ENCODE results near the gene MC1R. TPM values are rescaled to one million over a fixed set of nuclear protein-coding genes. Genes with fewer than 3 reads are reported as not detected.

MC1R gene
- total and polyA plus RNA-seq, 4 experiments from 2014 or later, result 0.22 to 13.5 (median 12.6) TPM; not detected in 1

DNA sequence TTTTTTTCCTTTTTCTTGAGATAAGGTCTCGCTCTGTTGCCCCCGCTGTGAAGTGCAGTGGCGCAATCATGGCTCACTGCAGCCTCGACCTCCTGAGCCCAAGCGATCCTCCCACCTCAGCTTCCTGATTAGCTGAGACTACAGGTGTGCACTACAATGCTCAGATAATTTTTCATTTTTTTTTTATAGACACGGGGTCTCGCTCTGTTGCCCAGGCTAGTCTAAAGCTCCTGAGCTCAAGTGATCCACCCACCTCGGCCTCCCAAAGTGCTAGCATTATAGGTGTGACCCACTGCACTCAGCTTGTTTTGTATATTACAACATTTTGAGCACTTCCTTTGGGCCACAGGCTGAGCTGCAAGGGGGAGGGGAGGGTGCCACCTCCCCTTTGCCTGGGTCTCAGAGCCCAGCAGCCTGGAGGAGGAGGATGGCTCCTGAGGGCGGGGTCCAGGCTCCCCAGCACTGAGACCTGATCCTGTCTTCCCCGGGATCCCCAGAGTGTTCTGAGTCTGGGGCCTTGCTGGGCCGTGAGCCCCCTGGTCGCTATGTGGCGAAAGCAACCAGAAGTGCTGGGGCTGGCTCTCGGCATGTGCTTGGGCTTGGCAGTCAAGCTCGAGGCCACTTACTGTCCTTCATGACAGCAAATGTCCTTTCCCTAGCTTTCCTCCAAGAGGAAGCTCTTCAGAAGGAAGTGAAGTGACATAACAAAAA lies 38.0 kb downstream of the MC1R start:
- ChIA-PET POLR2A (ENCODE audit: partially characterized antibody) (no interaction called here), CTCF (ENCODE audit: partially characterized antibody) (no interaction called here)
- H3K27me3 Mint-ChIP-seq, result no peaks in the 10 kb centered on the region
- Histone ChIP-seq H3K4me1 (ENCODE audit: insufficient read depth, low read length) (no peaks in the 10 kb centered on the region), H3K27ac (ENCODE audit: low read depth, low read length) (no peak overlapping the region), H3K27me3 (ENCODE audit: insufficient read depth, low read length) (no peaks in the 10 kb centered on the region), H3K4me3 (ENCODE audit: low read length in 2 of 2) (no peak overlapping the region), H3K9me3 (ENCODE audit: control insufficient read depth in 1 of 2, low read length in 2 of 2) (no peaks in the 10 kb centered on the region), H3K36me3 (ENCODE audit: insufficient read depth, low read length) (no peaks in the 10 kb centered on the region)
- H3K9me3 Mint-ChIP-seq, result no peaks in the 10 kb centered on the region
- no peak overlapping the region for H3K4me3 Mint-ChIP-seq
- no peak overlapping the region for H3K27ac Mint-ChIP-seq
- intact Hi-C loops (cut with micrococcal nuclease), result no loop called here
- peaks cover 9 to 34% of the 10 kb centered on the region in 2 donors for H3K36me3 Mint-ChIP-seq
- H3K4me1 Mint-ChIP-seq, result peaks cover 0 to 1% (median under 1%) of the 10 kb centered on the region in 4 donors
- no peak for DNase-seq

GRCh38 chr16:89957216-89957785 lies 38.6 kb downstream of the MC1R start:
- ChIA-PET CTCF (ENCODE audit: partially characterized antibody) (no interaction called here), POLR2A (ENCODE audit: partially characterized antibody) (no interaction called here)
- Mint-ChIP-seq H3K27ac (no peak overlapping the region), H3K36me3 (peaks cover 9 to 34% of the 10 kb centered on the region in 2 donors), H3K9me3 (no peaks in the 10 kb centered on the region), H3K4me1 (peaks cover 0 to 1% (median 0%) of the 10 kb centered on the region in 4 donors), H3K27me3 (no peaks in the 10 kb centered on the region), H3K4me3 (no peak overlapping the region)
- H3K27ac ChIP-seq (ENCODE audit: low read depth, low read length), result no peak overlapping the region
- no peaks in the 10 kb centered on the region for H3K27me3 ChIP-seq (ENCODE audit: insufficient read depth, low read length)
- no peaks in the 10 kb centered on the region for H3K36me3 ChIP-seq (ENCODE audit: insufficient read depth, low read length)
- H3K4me3 ChIP-seq (ENCODE audit: low read length in 2 of 2), result no peak overlapping the region
- H3K4me1 ChIP-seq (ENCODE audit: insufficient read depth, low read length), result no peaks in the 10 kb centered on the region
- intact Hi-C loops (cut with micrococcal nuclease), result no loop called here
- DNase-seq, result no peak
- no peaks in the 10 kb centered on the region for H3K9me3 ChIP-seq (ENCODE audit: control insufficient read depth in 1 of 2, low read length in 2 of 2)

- Histone ChIP-seq H3K36me3 (ENCODE audit: insufficient read depth, low read length) (no peaks in the 10 kb centered on the region), H3K9me3 (ENCODE audit: control insufficient read depth in 1 of 2, low read length in 2 of 2) (no peaks in the 10 kb centered on the region), H3K27ac (ENCODE audit: low read depth, low read length) (no peak overlapping the region), H3K4me3 (ENCODE audit: low read length in 2 of 2) (no peak overlapping the region), H3K27me3 (ENCODE audit: insufficient read depth, low read length) (no peaks in the 10 kb centered on the region), H3K4me1 (ENCODE audit: insufficient read depth, low read length) (no peaks in the 10 kb centered on the region)
- intact Hi-C loops (cut with micrococcal nuclease), result no loop called here
- DNase-seq, result no peak
- Mint-ChIP-seq H3K9me3 (no peaks in the 10 kb centered on the region), H3K27ac (no peak overlapping the region), H3K4me1 (peaks cover 0 to 1% (median 0%) of the 10 kb centered on the region in 4 donors), H3K27me3 (no peaks in the 10 kb centered on the region), H3K36me3 (peaks cover 9 to 33% of the 10 kb centered on the region in 2 donors), H3K4me3 (no peak overlapping the region)
- ChIA-PET CTCF (ENCODE audit: partially characterized antibody) (no interaction called here), POLR2A (ENCODE audit: partially characterized antibody) (no interaction called here)
These were observed 39.4 kb downstream of the MC1R start for GRCh38 chr16:89958068-89958467.

GRCh38 chr16:89958596-89958995 lies 39.9 kb downstream of the MC1R start:
- H3K27ac Mint-ChIP-seq, result no peak overlapping the region
- H3K4me3 Mint-ChIP-seq, result no peak overlapping the region
- no peak for DNase-seq
- no peaks in the 10 kb centered on the region for H3K27me3 Mint-ChIP-seq
- H3K9me3 Mint-ChIP-seq, result no peaks in the 10 kb centered on the region
- H3K27me3 ChIP-seq (ENCODE audit: insufficient read depth, low read length), result no peaks in the 10 kb centered on the region
- ChIA-PET CTCF (ENCODE audit: partially characterized antibody) (no interaction called here), POLR2A (ENCODE audit: partially characterized antibody) (no interaction called here)
- H3K4me1 ChIP-seq (ENCODE audit: insufficient read depth, low read length), result no peaks in the 10 kb centered on the region
- no peaks in the 10 kb centered on the region for H3K9me3 ChIP-seq (ENCODE audit: control insufficient read depth in 1 of 2, low read length in 2 of 2)
- H3K27ac ChIP-seq (ENCODE audit: low read depth, low read length), result no peak overlapping the region
- no peaks in the 10 kb centered on the region for H3K36me3 ChIP-seq (ENCODE audit: insufficient read depth, low read length)
- no peak overlapping the region for H3K4me3 ChIP-seq (ENCODE audit: low read length in 2 of 2)
- H3K4me1 Mint-ChIP-seq, result peaks cover 0 to 1% (median 0%) of the 10 kb centered on the region in 4 donors
- peaks cover 9 to 35% of the 10 kb centered on the region in 2 donors for H3K36me3 Mint-ChIP-seq
- intact Hi-C loops (cut with micrococcal nuclease), result no loop called here

DNA sequence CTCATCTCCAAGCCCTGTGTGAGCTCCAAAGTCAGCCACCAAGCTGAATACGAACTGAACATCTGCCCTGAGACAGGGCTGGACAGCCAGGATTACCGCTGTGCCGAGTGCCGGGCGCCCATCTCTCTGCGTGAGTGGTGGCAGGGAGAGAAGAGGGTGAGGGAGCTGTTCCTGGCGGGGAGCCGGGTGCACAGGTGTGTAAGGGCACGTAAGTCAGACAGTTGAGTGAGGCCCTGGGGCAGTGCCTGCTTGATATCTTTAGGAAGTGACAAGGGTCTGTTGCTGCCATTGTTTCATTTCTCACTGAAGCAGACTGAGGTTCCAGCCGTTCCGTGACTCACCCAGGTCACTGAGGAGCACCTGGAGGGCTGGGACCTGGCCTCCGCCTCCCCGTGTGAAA lies 42.3 kb downstream of the MC1R start:
- intact Hi-C loops (cut with micrococcal nuclease), result no loop called here
- Histone ChIP-seq H3K27ac (ENCODE audit: low read depth, low read length) (no peak overlapping the region), H3K27me3 (ENCODE audit: insufficient read depth, low read length) (no peaks in the 10 kb centered on the region), H3K9me3 (ENCODE audit: control insufficient read depth in 1 of 2, low read length in 2 of 2) (no peaks in the 10 kb centered on the region), H3K36me3 (ENCODE audit: insufficient read depth, low read length) (no peaks in the 10 kb centered on the region), H3K4me1 (ENCODE audit: insufficient read depth, low read length) (no peaks in the 10 kb centered on the region), H3K4me3 (ENCODE audit: low read length in 2 of 2) (no peak overlapping the region)
- Mint-ChIP-seq H3K36me3 (peaks cover 9 to 36% of the 10 kb centered on the region in 2 donors), H3K4me3 (no peak overlapping the region), H3K27ac (no peak overlapping the region), H3K9me3 (no peaks in the 10 kb centered on the region), H3K27me3 (no peaks in the 10 kb centered on the region), H3K4me1 (peaks cover 0 to 1% (median 0%) of the 10 kb centered on the region in 4 donors)
- ChIA-PET POLR2A (ENCODE audit: partially characterized antibody) (interaction anchor here (1.1 kb wide), 1 partner anchor 11 kb away, joined by 3 read pairs; no protein-coding TSS in a partner anchor), CTCF (ENCODE audit: partially characterized antibody) (no interaction called here)
- DNase-seq, result no peak

GRCh38 chr16:89961920-89962319 lies 43.3 kb downstream of the MC1R start:
- H3K4me3 ChIP-seq (ENCODE audit: low read length in 2 of 2), result no peak overlapping the region
- CTCF ChIA-PET (ENCODE audit: partially characterized antibody), result no interaction called here
- Mint-ChIP-seq H3K4me3 (no peak overlapping the region), H3K27ac (no peak overlapping the region), H3K9me3 (no peaks in the 10 kb centered on the region), H3K36me3 (peaks cover 9 to 34% of the 10 kb centered on the region in 2 donors), H3K27me3 (no peaks in the 10 kb centered on the region), H3K4me1 (peaks cover 0 to 1% (median 0%) of the 10 kb centered on the region in 4 donors)
- no peaks in the 10 kb centered on the region for H3K27me3 ChIP-seq (ENCODE audit: insufficient read depth, low read length)
- intact Hi-C loops (cut with micrococcal nuclease), result no loop called here
- H3K9me3 ChIP-seq (ENCODE audit: control insufficient read depth in 1 of 2, low read length in 2 of 2), result no peaks in the 10 kb centered on the region
- DNase-seq, result no peak
- no peak overlapping the region for H3K27ac ChIP-seq (ENCODE audit: low read depth, low read length)
- H3K4me1 ChIP-seq (ENCODE audit: insufficient read depth, low read length), result no peaks in the 10 kb centered on the region
- no peaks in the 10 kb centered on the region for H3K36me3 ChIP-seq (ENCODE audit: insufficient read depth, low read length)
- POLR2A ChIA-PET (ENCODE audit: partially characterized antibody), result no interaction called here

DNA sequence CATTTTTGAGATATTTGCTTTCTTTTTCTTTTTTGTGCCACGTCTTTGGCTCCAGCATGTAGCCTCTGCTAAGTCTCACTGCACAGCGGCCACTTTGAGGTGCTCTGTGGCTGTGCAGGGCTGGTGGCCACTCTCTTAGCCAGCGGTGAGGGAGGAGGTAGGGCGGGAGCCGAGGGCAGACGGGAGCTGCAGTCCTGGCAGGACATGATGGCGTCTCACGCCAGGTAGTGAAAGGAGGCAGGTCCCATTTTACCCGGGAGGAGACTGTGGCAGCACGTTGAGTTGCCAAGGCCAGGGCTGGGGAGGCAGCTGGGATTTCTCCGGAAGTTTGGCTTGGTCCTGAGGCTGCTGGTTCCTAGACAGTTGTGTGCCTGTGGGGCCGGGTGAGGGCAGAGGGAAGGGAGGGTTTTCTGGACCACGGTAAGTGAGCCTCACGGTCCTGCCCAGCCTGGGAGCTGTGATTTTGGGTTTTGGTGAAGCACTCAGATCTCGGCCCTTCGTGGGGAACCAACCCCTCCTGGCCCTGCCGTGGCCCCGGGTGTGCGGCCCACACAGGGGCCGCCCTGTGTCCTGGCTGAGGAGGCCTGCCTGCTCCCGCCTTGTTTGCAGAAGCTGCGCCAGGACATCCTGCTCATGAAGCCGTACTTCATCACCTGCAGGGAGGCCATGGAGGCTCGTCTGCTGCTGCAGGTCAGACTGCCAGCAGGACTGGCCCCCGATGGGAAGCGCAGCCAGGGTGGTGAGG lies 44.3 kb downstream of the MC1R start:
- no peak for DNase-seq
- H3K27ac Mint-ChIP-seq, result no peak overlapping the region
- Histone ChIP-seq H3K9me3 (ENCODE audit: control insufficient read depth in 1 of 2, low read length in 2 of 2) (no peaks in the 10 kb centered on the region), H3K4me1 (ENCODE audit: insufficient read depth, low read length) (no peaks in the 10 kb centered on the region), H3K27ac (ENCODE audit: low read depth, low read length) (no peak overlapping the region), H3K4me3 (ENCODE audit: low read length in 2 of 2) (no peak overlapping the region), H3K27me3 (ENCODE audit: insufficient read depth, low read length) (no peaks in the 10 kb centered on the region), H3K36me3 (ENCODE audit: insufficient read depth, low read length) (no peaks in the 10 kb centered on the region)
- H3K4me3 Mint-ChIP-seq, result no peak overlapping the region
- peaks cover 9 to 33% of the 10 kb centered on the region in 2 donors for H3K36me3 Mint-ChIP-seq
- no peaks in the 10 kb centered on the region for H3K27me3 Mint-ChIP-seq
- peaks cover 0 to 1% (median 0%) of the 10 kb centered on the region in 4 donors for H3K4me1 Mint-ChIP-seq
- intact Hi-C loops (cut with micrococcal nuclease), result no loop called here
- no peaks in the 10 kb centered on the region for H3K9me3 Mint-ChIP-seq
- ChIA-PET POLR2A (ENCODE audit: partially characterized antibody) (no interaction called here), CTCF (ENCODE audit: partially characterized antibody) (no interaction called here)

Data from CD4-positive, alpha-beta memory T cell (primary cell).